Keratinocyte (primary cell): ENCODE results near the gene NCAM2. TPM values are rescaled to one million over a fixed set of nuclear protein-coding genes. Genes with fewer than 3 reads are reported as not detected.

Source experiments
- DNase-seq: peaks from one replicate; pipeline ENCODE4 v3.0.0-alpha.2; 2011; ENCODE audit warnings: low read depth, missing footprints, low spot score
- FAIRE-seq: peaks from 2 replicates; lab custom pipeline; 2011; peaks lifted over from hg19 to GRCh38; lab: Jason Lieb, UNC
- H2AFZ ChIP-seq: 2 replicates; pipeline ENCODE4 v1.6.0; 2012; ENCODE audit warnings: low read length, control low read depth, inconsistent platforms; ENCODE audit not compliant: control insufficient read depth
- H3K27ac ChIP-seq: 2 replicates; pipeline ENCODE4 v1.5.1; 2011; ENCODE audit warnings: low read length; ENCODE audit not compliant: control insufficient read depth, insufficient read depth
- H3K27me3 ChIP-seq: 3 replicates; pipeline ENCODE4 v1.6.0; 2011; ENCODE audit warnings: low read length; ENCODE audit not compliant: control insufficient read depth, insufficient read depth; ENCODE audit errors: extremely low read depth
- H3K36me3 ChIP-seq, 2 experiments: 2 replicates in 1 of 2; 3 replicates in 1 of 2; pipeline ENCODE4 v1.5.1; 2011; ENCODE audit warnings: low read length in 2 of 2, mild to moderate bottlenecking in 1 of 2; ENCODE audit not compliant: control insufficient read depth in 2 of 2, insufficient read depth in 2 of 2; ENCODE audit errors: extremely low read depth in 1 of 2
- H3K4me1 ChIP-seq: 3 replicates; pipeline ENCODE4 v1.5.1; 2011; ENCODE audit warnings: low read length; ENCODE audit not compliant: control insufficient read depth, insufficient read depth; ENCODE audit errors: extremely low read depth
- H3K4me2 ChIP-seq: 3 replicates; pipeline ENCODE4 v1.6.0; 2011; ENCODE audit warnings: low read depth, low read length; ENCODE audit not compliant: control insufficient read depth, insufficient read depth; ENCODE audit errors: extremely low read depth
- H3K4me3 ChIP-seq, 3 experiments: fragments of 200-600 bp in 1 of 3; sonication (generic) in 1 of 3; 2 replicates in 2 of 3; 3 replicates in 1 of 3; pipeline ENCODE4 v1.5.1; 2011 to 2016; ENCODE audit warnings: low read length in 3 of 3, mild to moderate bottlenecking in 3 of 3, control low read depth in 2 of 3, inconsistent platforms in 1 of 3, low read depth in 1 of 3, mixed read lengths in 1 of 3, mixed run types in 1 of 3, moderate library complexity in 1 of 3; ENCODE audit not compliant: control insufficient read depth in 2 of 3, insufficient read depth in 2 of 3; ENCODE audit errors: extremely low read depth in 1 of 3
- H3K79me2 ChIP-seq: 2 replicates; pipeline ENCODE4 v1.6.0; 2012; ENCODE audit warnings: low read length; ENCODE audit not compliant: control insufficient read depth, insufficient read depth
- H3K9ac ChIP-seq: 3 replicates; pipeline ENCODE4 v1.6.0; 2011; ENCODE audit warnings: low read length; ENCODE audit not compliant: control insufficient read depth, insufficient read depth; ENCODE audit errors: extremely low read depth
- H3K9me1 ChIP-seq: 3 replicates; pipeline ENCODE4 v1.6.0; 2011; ENCODE audit warnings: low read length; ENCODE audit not compliant: control insufficient read depth, insufficient read depth; ENCODE audit errors: extremely low read depth
- H3K9me3 ChIP-seq: 2 replicates; pipeline ENCODE4 v1.5.1; 2012; ENCODE audit warnings: low read depth, low read length; ENCODE audit not compliant: control insufficient read depth
- H4K20me1 ChIP-seq: 3 replicates; pipeline ENCODE4 v1.6.0; 2011; ENCODE audit warnings: low read length; ENCODE audit not compliant: control insufficient read depth, insufficient read depth; ENCODE audit errors: extremely low read depth
- CTCF ChIP-seq, 3 experiments: IDR thresholded peaks in 1 of 3; conservative IDR thresholded peaks in 1 of 3; optimal IDR thresholded peaks in 1 of 3; 2 replicates in 2 of 3; 3 replicates in 1 of 3; pipeline versions ENCODE3 to v1.5.1; 2011; ENCODE audit warnings: low read length in 3 of 3, mild to moderate bottlenecking in 3 of 3, moderate library complexity in 2 of 3, control low read depth in 1 of 3, inconsistent platforms in 1 of 3; ENCODE audit not compliant: insufficient read depth in 2 of 3; ENCODE audit errors: extremely low read depth in 1 of 3
- EZH2 ChIP-seq: IDR thresholded peaks from one replicate; pipeline ENCODE4 v1.6.1; 2012; ENCODE audit warnings: inconsistent platforms, mild to moderate bottlenecking, low read length, moderate library complexity
- dilution Hi-C: fragments of 300-500 bp; cut with MboI; formaldehyde crosslinking; loops from one replicate; pipeline ENCODE4 v1.7.0; 2020; ENCODE audit warnings: low sequenced_read_pairs; ENCODE audit not compliant: extremely low pct_ligation_motif_present
- polyA plus RNA-seq, 5 experiments: library from polyadenylated mRNA; depleted of rRNA in 3 of 5; stranded (reverse) in 3 of 5; stranded (forward) in 1 of 5; unstranded in 1 of 5; fragments of >200 nt; gene quantifications; 1 replicate in 1 of 5; 2 replicates in 3 of 5; 3 replicates in 1 of 5; pipeline versions ENCODE4 v1.2.1 to v1.2.3, GENCODE V29; 2011 to 2012; ENCODE audit warnings: missing spikeins in 2 of 5, low read depth in 1 of 5, low replicate concordance in 1 of 5

The NCAM2 gene
- polyA plus RNA-seq, 1 donor (not counting 4 experiments of a cell fraction or from before 2014, with no cell fraction given): 0.16 TPM

- no peak for FAIRE-seq
- H3K4me1 ChIP-seq: no peaks in the 10 kb centered on the region
- DNase-seq: no peak
- TF ChIP-seq EZH2 (no peak), CTCF (optimal IDR thresholded peaks at IDR 0.05 in 1 of 3, IDR thresholded peaks at IDR 0.05 in 1 of 3, conservative IDR thresholded peaks at IDR 0.05 in 1 of 3; ENCODE audit: extremely low read depth in 1 of 3, insufficient read depth in 2 of 3, low read length in 3 of 3) (no peak)
- no peaks in the 10 kb centered on the region for H3K36me3 ChIP-seq
- H3K9me1 ChIP-seq: no peaks in the 10 kb centered on the region
- H3K4me2 ChIP-seq: no peak overlapping the region
- H3K27ac ChIP-seq: no peak overlapping the region
- dilution Hi-C loops: no loop called here
- no peak overlapping the region for H2AFZ ChIP-seq
- no peak overlapping the region for H3K4me3 ChIP-seq
- H3K79me2 ChIP-seq: no peaks in the 10 kb centered on the region
- H4K20me1 ChIP-seq: no peaks in the 10 kb centered on the region
- no peak overlapping the region for H3K9ac ChIP-seq
- no peaks in the 10 kb centered on the region for H3K9me3 ChIP-seq
- H3K27me3 ChIP-seq: no peaks in the 10 kb centered on the region
These were observed 292.5 kb downstream of the NCAM2 start for GRCh38 chr21:21290751-21291150.

- no peaks in the 10 kb centered on the region for H3K9me3 ChIP-seq
- dilution Hi-C loops: no loop called here
- FAIRE-seq (no peak), DNase-seq (no peak)
- no peaks in the 10 kb centered on the region for H3K4me1 ChIP-seq
- no peaks in the 10 kb centered on the region for H3K36me3 ChIP-seq
- no peak overlapping the region for H3K27ac ChIP-seq
- H3K9ac ChIP-seq: no peak overlapping the region
- H3K4me3 ChIP-seq: no peak overlapping the region
- H3K27me3 ChIP-seq: no peaks in the 10 kb centered on the region
- H3K79me2 ChIP-seq: no peaks in the 10 kb centered on the region
- no peaks in the 10 kb centered on the region for H4K20me1 ChIP-seq
- no peak overlapping the region for H2AFZ ChIP-seq
- H3K9me1 ChIP-seq: no peaks in the 10 kb centered on the region
- TF ChIP-seq EZH2: no peak
- TF ChIP-seq CTCF (optimal IDR thresholded peaks at IDR 0.05 in 1 of 3, IDR thresholded peaks at IDR 0.05 in 1 of 3, conservative IDR thresholded peaks at IDR 0.05 in 1 of 3; ENCODE audit: extremely low read depth in 1 of 3, insufficient read depth in 2 of 3, low read length in 3 of 3): no peak
- no peak overlapping the region for H3K4me2 ChIP-seq
These were observed 293.8 kb downstream of the NCAM2 start for GRCh38 chr21:21291883-21292569.
